Panc1 (cell line): ENCODE results near the gene TIMM29. TPM values are rescaled to one million over a fixed set of nuclear protein-coding genes. Genes with fewer than 3 reads are reported as not detected.

Source experiments
- ATAC-seq: fragments of 200-7000 bp; cut with Tn5 transposase; 2 replicates; pipeline ENCODE4 v1.9.1; 2020; ENCODE audit warnings: mild to moderate bottlenecking, moderate library complexity
- BruUV-seq: library from RNA; stranded (reverse); fragments of 400-500 nt; replicated peaks from 2 replicates; lab custom pipeline; 2021; lab: Mats Ljungman, UMichigan
- CTCF ChIA-PET: fragments of 300-600 bp; sonication (Branson Sonifier 250); formaldehyde crosslinking; loops from one replicate; lab custom pipeline; 2022; ENCODE audit warnings: antibody characterized with exemption; lab: Charles Lee
- POLR2A ChIA-PET: fragments of 300-600 bp; sonication (Branson Sonifier 250); formaldehyde crosslinking; loops from one replicate; lab custom pipeline; 2022; ENCODE audit warnings: antibody characterized with exemption; lab: Charles Lee
- DNase-seq: peaks from one replicate; pipeline ENCODE4 v3.0.0-alpha.2; 2010; ENCODE audit warnings: low read depth, low spot score
- H3K27ac ChIP-seq: 2 replicates; pipeline ENCODE4 v1.5.1; 2011; ENCODE audit warnings: mild to moderate bottlenecking, low read length, inconsistent platforms
- H3K27me3 ChIP-seq: fragments of 200-500 bp; sonication (Bioruptor generic); 2 replicates; pipeline ENCODE4 v1.6.0; 2014; ENCODE audit warnings: low read length, inconsistent platforms; ENCODE audit not compliant: control insufficient read depth, insufficient read depth
- H3K36me3 ChIP-seq: fragments of 200-500 bp; sonication (Bioruptor generic); 2 replicates; pipeline ENCODE4 v1.5.1; 2014; ENCODE audit warnings: inconsistent platforms, mild to moderate bottlenecking, low read length, moderate library complexity; ENCODE audit not compliant: control insufficient read depth, insufficient read depth
- H3K4me1 ChIP-seq: 2 replicates; pipeline ENCODE4 v1.5.1; 2011; ENCODE audit warnings: inconsistent platforms, mild to moderate bottlenecking, low read length, moderate library complexity; ENCODE audit not compliant: control insufficient read depth, insufficient read depth
- H3K4me3 ChIP-seq, 2 experiments: 2 replicates each; pipeline ENCODE4 v1.5.1; 2011 to 2012; ENCODE audit warnings: low read depth in 2 of 2, low read length in 2 of 2, mild to moderate bottlenecking in 2 of 2, inconsistent platforms in 1 of 2, moderate library complexity in 1 of 2
- H3K9me3 ChIP-seq: fragments of 200-500 bp; sonication (Bioruptor generic); 2 replicates; pipeline ENCODE4 v1.5.1; 2014; ENCODE audit warnings: low read depth, mild to moderate bottlenecking, inconsistent platforms, low read length, moderate library complexity; ENCODE audit not compliant: control insufficient read depth, insufficient read depth
- POLR2AphosphoS5 ChIP-seq: IDR thresholded peaks from 2 replicates; pipeline ENCODE4 v1.6.1; 2012; ENCODE audit warnings: mild to moderate bottlenecking, low read depth, low read length, moderate library complexity
- SIN3A ChIP-seq: IDR thresholded peaks from 2 replicates; pipeline ENCODE4 v1.6.1; 2012; ENCODE audit warnings: low read depth, mild to moderate bottlenecking, low read length, moderate library complexity, borderline replicate concordance; ENCODE audit not compliant: insufficient read depth
- TCF7L2 ChIP-seq: IDR thresholded peaks from 2 replicates; pipeline ENCODE4 v1.6.1; 2011; ENCODE audit warnings: mild to moderate bottlenecking, low read depth, low read length, inconsistent platforms
- in situ Hi-C: cut with HindIII; loops from 2 replicates; pipeline ENCODE4 v1.10.0; 2016; ENCODE audit warnings: low sequenced_read_pairs, low pct_unique_long_range_greater_than_20kb
- intact Hi-C: fragments of 100-400 bp; cut with micrococcal nuclease; formaldehyde crosslinking; loops from one replicate; pipeline ENCODE4 v1.10.0; 2022; ENCODE audit not compliant: unreplicated experiment
- total RNA-seq: library from RNA; stranded (reverse); gene quantifications from one replicate; pipeline ENCODE4 v1.2.1, GENCODE V29; 2021; ENCODE audit not compliant: unreplicated experiment
- TF ChIP-seq, protein P1 (sequence below), 2 experiments: IDR thresholded peaks; 2 replicates each; pipeline ENCODE4 v1.6.1; 2011 to 2012; ENCODE audit warnings: low read depth in 2 of 2, control low read depth in 1 of 2, low read length in 1 of 2, mild to moderate bottlenecking in 1 of 2, moderate library complexity in 1 of 2; ENCODE audit not compliant: insufficient read depth in 1 of 2
- TF ChIP-seq, protein P2 (sequence below): fragments of 450-650 bp; IDR thresholded peaks from 2 replicates; pipeline ENCODE4 v1.5.1; 2017; ENCODE audit warnings: mild to moderate bottlenecking

The TIMM29 gene
- total RNA-seq, 1 experiment from 2014 or later, result 16.5 TPM

DNA sequence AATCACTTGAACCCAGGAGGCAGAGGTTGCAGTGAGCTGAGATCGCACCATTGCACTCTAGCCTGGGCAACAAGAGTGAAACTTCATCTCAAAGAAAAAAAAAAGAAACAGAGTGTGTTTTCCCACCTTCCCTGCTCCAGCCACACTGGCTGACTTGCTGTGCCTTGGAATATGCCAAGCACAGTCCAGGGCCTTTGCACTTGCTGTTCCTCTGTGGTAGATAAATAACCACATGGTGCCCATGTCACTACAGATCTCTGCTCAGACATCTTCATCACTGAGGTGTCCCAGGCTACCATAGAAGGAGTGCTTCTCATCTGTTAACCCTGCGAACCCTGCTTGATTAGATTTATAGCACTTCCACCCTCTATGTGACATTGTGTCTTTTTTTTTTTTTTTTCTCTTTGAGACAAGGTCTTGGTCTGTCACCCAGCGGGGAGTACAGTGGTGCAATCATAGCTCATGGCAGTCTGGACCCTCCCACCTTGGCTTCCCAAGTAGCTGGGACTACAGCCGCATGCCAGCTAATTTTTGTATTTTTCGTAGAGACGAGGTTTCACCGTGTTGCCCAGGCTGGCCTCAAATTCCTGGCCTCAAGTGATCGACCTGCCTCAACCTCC lies 42.6 kb downstream of the TIMM29 start:
- no peak for ATAC-seq
- Histone ChIP-seq H3K4me1 (peaks cover 18% of the 10 kb centered on the region), H3K36me3 (no peaks in the 10 kb centered on the region), H3K27me3 (no peaks in the 10 kb centered on the region), H3K4me3 (no peak overlapping the region), H3K27ac (no peak overlapping the region), H3K9me3 (no peaks in the 10 kb centered on the region)
- BruUV-seq, result no TSS peak
- intact Hi-C loops (no loop called here), in situ Hi-C loops (no loop called here)
- TF ChIP-seq, protein P1, sequence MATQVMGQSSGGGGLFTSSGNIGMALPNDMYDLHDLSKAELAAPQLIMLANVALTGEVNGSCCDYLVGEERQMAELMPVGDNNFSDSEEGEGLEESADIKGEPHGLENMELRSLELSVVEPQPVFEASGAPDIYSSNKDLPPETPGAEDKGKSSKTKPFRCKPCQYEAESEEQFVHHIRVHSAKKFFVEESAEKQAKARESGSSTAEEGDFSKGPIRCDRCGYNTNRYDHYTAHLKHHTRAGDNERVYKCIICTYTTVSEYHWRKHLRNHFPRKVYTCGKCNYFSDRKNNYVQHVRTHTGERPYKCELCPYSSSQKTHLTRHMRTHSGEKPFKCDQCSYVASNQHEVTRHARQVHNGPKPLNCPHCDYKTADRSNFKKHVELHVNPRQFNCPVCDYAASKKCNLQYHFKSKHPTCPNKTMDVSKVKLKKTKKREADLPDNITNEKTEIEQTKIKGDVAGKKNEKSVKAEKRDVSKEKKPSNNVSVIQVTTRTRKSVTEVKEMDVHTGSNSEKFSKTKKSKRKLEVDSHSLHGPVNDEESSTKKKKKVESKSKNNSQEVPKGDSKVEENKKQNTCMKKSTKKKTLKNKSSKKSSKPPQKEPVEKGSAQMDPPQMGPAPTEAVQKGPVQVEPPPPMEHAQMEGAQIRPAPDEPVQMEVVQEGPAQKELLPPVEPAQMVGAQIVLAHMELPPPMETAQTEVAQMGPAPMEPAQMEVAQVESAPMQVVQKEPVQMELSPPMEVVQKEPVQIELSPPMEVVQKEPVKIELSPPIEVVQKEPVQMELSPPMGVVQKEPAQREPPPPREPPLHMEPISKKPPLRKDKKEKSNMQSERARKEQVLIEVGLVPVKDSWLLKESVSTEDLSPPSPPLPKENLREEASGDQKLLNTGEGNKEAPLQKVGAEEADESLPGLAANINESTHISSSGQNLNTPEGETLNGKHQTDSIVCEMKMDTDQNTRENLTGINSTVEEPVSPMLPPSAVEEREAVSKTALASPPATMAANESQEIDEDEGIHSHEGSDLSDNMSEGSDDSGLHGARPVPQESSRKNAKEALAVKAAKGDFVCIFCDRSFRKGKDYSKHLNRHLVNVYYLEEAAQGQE (IDR thresholded peaks at IDR 0.05; ENCODE audit: insufficient read depth in 1 of 2, low read depth in 2 of 2, low read length in 1 of 2), result no peak
- TF ChIP-seq TCF7L2, result no peak
- TF ChIP-seq SIN3A, result no peak
- TF ChIP-seq, protein P2, sequence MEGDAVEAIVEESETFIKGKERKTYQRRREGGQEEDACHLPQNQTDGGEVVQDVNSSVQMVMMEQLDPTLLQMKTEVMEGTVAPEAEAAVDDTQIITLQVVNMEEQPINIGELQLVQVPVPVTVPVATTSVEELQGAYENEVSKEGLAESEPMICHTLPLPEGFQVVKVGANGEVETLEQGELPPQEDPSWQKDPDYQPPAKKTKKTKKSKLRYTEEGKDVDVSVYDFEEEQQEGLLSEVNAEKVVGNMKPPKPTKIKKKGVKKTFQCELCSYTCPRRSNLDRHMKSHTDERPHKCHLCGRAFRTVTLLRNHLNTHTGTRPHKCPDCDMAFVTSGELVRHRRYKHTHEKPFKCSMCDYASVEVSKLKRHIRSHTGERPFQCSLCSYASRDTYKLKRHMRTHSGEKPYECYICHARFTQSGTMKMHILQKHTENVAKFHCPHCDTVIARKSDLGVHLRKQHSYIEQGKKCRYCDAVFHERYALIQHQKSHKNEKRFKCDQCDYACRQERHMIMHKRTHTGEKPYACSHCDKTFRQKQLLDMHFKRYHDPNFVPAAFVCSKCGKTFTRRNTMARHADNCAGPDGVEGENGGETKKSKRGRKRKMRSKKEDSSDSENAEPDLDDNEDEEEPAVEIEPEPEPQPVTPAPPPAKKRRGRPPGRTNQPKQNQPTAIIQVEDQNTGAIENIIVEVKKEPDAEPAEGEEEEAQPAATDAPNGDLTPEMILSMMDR, result no peak
- TF ChIP-seq POLR2AphosphoS5, result no peak
- CTCF ChIA-PET, result interaction anchor here (0.6 kb wide), 3 partner anchors 28 to 323 kb away, joined by 3 to 7 read pairs (median 5); no protein-coding TSS in a partner anchor
- DNase-seq, result no peak
- POLR2A ChIA-PET, result interaction anchor here (0.6 kb wide), 1 partner anchor 83 kb away, joined by 3 read pairs; no protein-coding TSS in a partner anchor

DNA sequence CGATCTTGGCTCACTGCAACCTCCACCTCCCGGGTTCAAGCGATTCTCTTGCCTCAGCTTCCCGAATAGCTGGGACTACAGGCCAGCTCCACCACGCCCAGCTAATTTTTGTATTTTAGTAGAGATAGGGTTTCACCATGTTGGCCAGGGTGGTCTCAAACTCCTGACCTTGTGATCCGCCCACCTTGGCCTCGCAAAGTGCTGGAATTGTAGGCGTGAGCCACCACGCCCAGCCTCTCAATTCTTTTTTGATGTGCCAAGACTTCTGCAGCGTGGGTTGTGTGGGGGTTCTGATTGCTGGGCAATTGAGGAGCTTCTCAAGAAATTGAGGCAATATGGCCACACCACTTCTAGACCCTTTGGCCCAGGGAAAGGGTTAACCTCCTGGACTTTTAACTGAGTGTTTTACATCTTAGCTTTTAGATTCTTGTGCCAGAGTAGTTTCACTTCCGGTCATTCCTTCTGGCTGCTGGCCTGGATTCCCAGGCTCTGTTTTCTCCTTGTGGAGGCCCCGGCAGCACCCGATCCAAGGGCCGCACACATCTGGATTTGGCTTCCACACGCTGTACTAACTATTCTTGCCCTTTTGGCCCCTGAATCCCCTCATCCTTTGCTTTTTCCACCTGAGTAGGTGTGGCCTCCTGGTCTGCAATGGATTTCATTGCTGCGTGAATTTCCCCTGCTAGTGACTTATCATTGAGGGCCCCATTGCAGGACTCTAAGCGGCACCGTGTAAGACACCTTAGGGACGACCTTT lies 46.9 kb downstream of the TIMM29 start:
- no peaks in the 10 kb centered on the region for H3K27me3 ChIP-seq
- no TSS peak for BruUV-seq
- no peak overlapping the region for H3K4me3 ChIP-seq
- intact Hi-C loops (no loop called here), in situ Hi-C loops (no loop called here)
- no peaks in the 10 kb centered on the region for H3K9me3 ChIP-seq
- H3K27ac ChIP-seq, result peak overlapping the region; percentile 59; the same call in 1 of the 2 replicates
- ATAC-seq (no peak), DNase-seq (no peak)
- H3K36me3 ChIP-seq, result no peaks in the 10 kb centered on the region
- CTCF ChIA-PET, result interaction anchor here (0.5 kb wide), 1 partner anchor 13 kb away, joined by 5 read pairs; no protein-coding TSS in a partner anchor
- peaks cover 16% of the 10 kb centered on the region for H3K4me1 ChIP-seq
- TF ChIP-seq SIN3A (no peak), POLR2AphosphoS5 (no peak), TCF7L2 (no peak)
- TF ChIP-seq, protein P2, result no peak
- TF ChIP-seq, protein P1 (IDR thresholded peaks at IDR 0.05; ENCODE audit: insufficient read depth in 1 of 2, low read depth in 2 of 2, low read length in 1 of 2), result no peak
- POLR2A ChIA-PET, result interaction anchor here (0.5 to 0.6 kb wide), 2 partner anchors 21 to 244 kb away, joined by 3 read pairs; no protein-coding TSS in a partner anchor
